ENCODE data around the gene KIF16B.

GRCh38 chr20:16481977-16482376 is 91.3 kb downstream of the KIF16B start:
- TF ChIP-seq CTCF (IDR thresholded peaks at IDR 0.05) (no peak), ZFX (IDR thresholded peaks at IDR 0.05; ENCODE audit: borderline replicate concordance) (no peak)
